GM19193 (cell line): ENCODE measurements around the gene C9.

Experiments
- POLR2A ChIP-seq: IDR thresholded peaks from 4 replicates; pipeline ENCODE4 v1.6.1; 2011; ENCODE audit not compliant: insufficient read depth, insufficient read length; ENCODE audit errors: extremely low read depth

Gene C9

GRCh38 chr5:39364367-39364766 lies at the start of gene C9:
TSS of gene C9 (minus strand) at chr5:39364495. CDS start at chr5:39364464, 31 bp downstream.
- no peak for TF ChIP-seq POLR2A

- no peak for TF ChIP-seq POLR2A
Measured at GRCh38 chr5:39413771-39414170, 49.5 kb upstream of the C9 start.

- no peak for TF ChIP-seq POLR2A
Measured at GRCh38 chr5:39412721-39413394, 48.6 kb upstream of the C9 start.

- no peak for TF ChIP-seq POLR2A
Measured at GRCh38 chr5:39411985-39412384, 47.7 kb upstream of the C9 start.

- TF ChIP-seq POLR2A, result no peak
Measured at GRCh38 chr5:39411061-39411460, 46.8 kb upstream of the C9 start.

- no peak for TF ChIP-seq POLR2A
Measured at GRCh38 chr5:39409033-39409432, 44.7 kb upstream of the C9 start.

GRCh38 chr5:39405083-39405843 lies 41.0 kb upstream of the C9 start:
- TF ChIP-seq POLR2A, result no peak

- TF ChIP-seq POLR2A, result no peak
Measured at GRCh38 chr5:39400713-39401578, 36.7 kb upstream of the C9 start.

GRCh38 chr5:39399135-39400036 lies 35.1 kb upstream of the C9 start:
- TF ChIP-seq POLR2A, result no peak

- no peak for TF ChIP-seq POLR2A
Measured at GRCh38 chr5:39396843-39397242, 32.5 kb upstream of the C9 start.

GRCh38 chr5:39395521-39395920 lies 31.2 kb upstream of the C9 start:
- no peak for TF ChIP-seq POLR2A

GRCh38 chr5:39394946-39395345 lies 30.7 kb upstream of the C9 start:
- no peak for TF ChIP-seq POLR2A

GRCh38 chr5:39390945-39391344 lies 26.6 kb upstream of the C9 start:
- no peak for TF ChIP-seq POLR2A

GRCh38 chr5:39387293-39387692 lies 23.0 kb upstream of the C9 start:
- TF ChIP-seq POLR2A, result no peak
